ENCODE results near the gene DDT.
"Not testable (repeated sequence)": the region's sequence is repeated elsewhere in the genome, so short reads cannot be mapped to it uniquely, and the experiment has no call there.

The DDT gene

GRCh38 chr22:24003887-24004286 lies 29.6 kb upstream of the DDT start:
- ChIA-PET POLR2A (ENCODE audit: low non-redundant PET) (no interaction called here), CTCF (no interaction called here)
- DNase-seq (ENCODE audit: low spot score): no peak
- no peak for TF ChIP-seq CTCF (conservative IDR thresholded peaks at IDR 0.05; ENCODE audit: low read depth)
- no peak overlapping the region for H3K27ac ChIP-seq

- DNase-seq (ENCODE audit: low spot score): peak; percentile 5
- TF ChIP-seq CTCF (conservative IDR thresholded peaks at IDR 0.05; ENCODE audit: low read depth): no peak
- ChIA-PET POLR2A (ENCODE audit: low non-redundant PET) (no interaction called here), CTCF (interaction anchor here (0.7 kb wide), 1 partner anchor 26 kb away, joined by 3 read pairs; no protein-coding TSS in a partner anchor)
- H3K27ac ChIP-seq: no peak overlapping the region
Measured at GRCh38 chr22:24002851-24003250, 28.6 kb upstream of the DDT start.

GRCh38 chr22:24002272-24002671 lies 28.0 kb upstream of the DDT start:
- TF ChIP-seq CTCF (conservative IDR thresholded peaks at IDR 0.05; ENCODE audit: low read depth): no peak
- CTCF ChIA-PET: interaction anchor here (0.7 kb wide), 1 partner anchor 27 kb away, joined by 3 read pairs; no protein-coding TSS in a partner anchor
- no peak for DNase-seq (ENCODE audit: low spot score)
- POLR2A ChIA-PET (ENCODE audit: low non-redundant PET): no interaction called here
- H3K27ac ChIP-seq: no peak overlapping the region

GRCh38 chr22:24001314-24001713 lies 27.1 kb upstream of the DDT start:
- TF ChIP-seq CTCF (conservative IDR thresholded peaks at IDR 0.05; ENCODE audit: low read depth): no peak
- no peak overlapping the region for H3K27ac ChIP-seq
- ChIA-PET POLR2A (ENCODE audit: low non-redundant PET) (no interaction called here), CTCF (interaction anchor here (0.6 kb wide), 1 partner anchor 233 kb away, joined by 3 read pairs; no protein-coding TSS in a partner anchor)
- DNase-seq (ENCODE audit: low spot score): no peak

- CTCF ChIA-PET; DNase-seq (ENCODE audit: low spot score): not testable (repeated sequence)
Measured at GRCh38 chr22:23999779-24000178, 25.5 kb upstream of the DDT start.

GRCh38 chr22:23997092-23997491 lies 22.9 kb upstream of the DDT start:
- no peak overlapping the region for H3K27ac ChIP-seq
- TF ChIP-seq CTCF (conservative IDR thresholded peaks at IDR 0.05; ENCODE audit: low read depth): no peak
- CTCF ChIA-PET: interaction anchor here (0.6 kb wide), 1 partner anchor 1543 kb away, joined by 4 read pairs; no protein-coding TSS in a partner anchor
- POLR2A ChIA-PET (ENCODE audit: low non-redundant PET): interaction anchor here (0.6 kb wide), 1 partner anchor 102 kb away, joined by 3 read pairs; no protein-coding TSS in a partner anchor
- DNase-seq (ENCODE audit: low spot score): no peak

More at GRCh38 chr22:23999779-24000178, 25.5 kb upstream of the DDT start:
- H3K27ac ChIP-seq; POLR2A ChIA-PET (ENCODE audit: low non-redundant PET): not testable (repeated sequence)

GRCh38 chr22:23993581-23994177 lies 19.4 kb upstream of the DDT start:
- CTCF ChIA-PET; POLR2A ChIA-PET (ENCODE audit: low non-redundant PET); DNase-seq (ENCODE audit: low spot score); H3K27ac ChIP-seq: not testable (repeated sequence)

GRCh38 chr22:23993080-23993479 lies 18.8 kb upstream of the DDT start:
- DNase-seq (ENCODE audit: low spot score); H3K27ac ChIP-seq; CTCF ChIA-PET; POLR2A ChIA-PET (ENCODE audit: low non-redundant PET): not testable (repeated sequence)

- CTCF ChIA-PET; H3K27ac ChIP-seq; DNase-seq (ENCODE audit: low spot score); POLR2A ChIA-PET (ENCODE audit: low non-redundant PET): not testable (repeated sequence)
Measured at GRCh38 chr22:23989583-23990244, 15.5 kb upstream of the DDT start.

GRCh38 chr22:23986538-23987178 lies 12.4 kb upstream of the DDT start:
- CTCF ChIA-PET; H3K27ac ChIP-seq; DNase-seq (ENCODE audit: low spot score); POLR2A ChIA-PET (ENCODE audit: low non-redundant PET): not testable (repeated sequence)

GRCh38 chr22:23986089-23986488 lies 11.8 kb upstream of the DDT start:
- POLR2A ChIA-PET (ENCODE audit: low non-redundant PET); CTCF ChIA-PET; DNase-seq (ENCODE audit: low spot score); H3K27ac ChIP-seq: not testable (repeated sequence)
